Gastroesophageal sphincter (tissue), 4 donors: ENCODE measurements around the gene SIPA1L3. TPM values are rescaled to one million over a fixed set of nuclear protein-coding genes. Genes with fewer than 3 reads are reported as not detected.

Experiments used
- ATAC-seq: fragments of 150-250 bp; one replicate; pipeline ENCODE4 v1.9.1; 2016; ENCODE audit warnings: mild to moderate bottlenecking, moderate library complexity
- H3K27ac ChIP-seq, 4 donors: fragments of 200-600 bp; sonication (generic) in 3 of 4; 1 replicate in 3 of 4; 2 replicates in 1 of 4; pipeline ENCODE4 v1.5.1; 2016 to 2019
- H3K27me3 ChIP-seq: fragments of 200-600 bp; sonication (generic); one replicate; pipeline ENCODE4 v1.5.1; 2019
- H3K36me3 ChIP-seq, 2 donors: fragments of 200-600 bp; sonication (generic); one replicate each; pipeline ENCODE4 v1.5.1; 2019; ENCODE audit warnings: control low read depth in 1 of 2
- H3K4me1 ChIP-seq, 3 donors: fragments of 200-600 bp; sonication (generic); 1 replicate in 2 of 3; 2 replicates in 1 of 3; pipeline ENCODE4 v1.5.1; 2016 to 2019; ENCODE audit warnings: control low read depth in 2 of 3
- H3K4me3 ChIP-seq, 2 donors: fragments of 200-600 bp; sonication (generic); one replicate each; pipeline ENCODE4 v1.5.1; 2019; ENCODE audit warnings: mild to moderate bottlenecking in 1 of 2, moderate library complexity in 1 of 2
- H3K9me3 ChIP-seq, 3 donors: fragments of 200-600 bp; sonication (generic); one replicate each; pipeline ENCODE4 v1.5.1; 2017 to 2019; ENCODE audit warnings: control low read depth in 2 of 3
- CTCF ChIP-seq, 4 experiments: fragments of 200-600 bp in 2 of 4; fragments of 450-650 bp in 2 of 4; sonication (generic) in 1 of 4; IDR thresholded peaks; one replicate each; pipeline ENCODE4 v1.5.1; 2017 to 2019; ENCODE audit warnings: antibody characterized with exemption in 4 of 4, mild to moderate bottlenecking in 2 of 4, moderate library complexity in 2 of 4
- EP300 ChIP-seq: sonication (generic); formaldehyde crosslinking; IDR thresholded peaks from one replicate; pipeline ENCODE4 v1.6.1; 2017; ENCODE audit warnings: antibody characterized with exemption, mild to moderate bottlenecking
- POLR2A ChIP-seq, 2 donors: fragments of 450-650 bp; IDR thresholded peaks; one replicate each; pipeline ENCODE4 v1.6.1; 2017; ENCODE audit warnings: antibody characterized with exemption in 2 of 2, mild to moderate bottlenecking in 2 of 2, moderate library complexity in 1 of 2
- POLR2AphosphoS5 ChIP-seq: sonication (generic); formaldehyde crosslinking; IDR thresholded peaks from one replicate; pipeline ENCODE4 v1.6.1; 2017; ENCODE audit warnings: antibody characterized with exemption
- WGBS, 2 donors: methylation state at CpG; one replicate each; pipeline ENCODE4 v1.1.5; 2018; ENCODE audit warnings: low coverage in 1 of 2; 5-methylcytosine and 5-hydroxymethylcytosine counted together
- total RNA-seq, 4 donors: library from RNA; depleted of rRNA; stranded (reverse); fragments of >200 nt; gene quantifications; one replicate each; pipeline ENCODE4 v1.1.0, GENCODE V29; 2016

The SIPA1L3 gene
- total RNA-seq, 4 donors from 2014 or later = 5.9 to 20.2 (median 11.8) TPM

GRCh38 chr19:38164526-38164925 lies 257.5 kb downstream of the SIPA1L3 start:
- no CpG with 5 or more reads among the region's 25 CpGs for WGBS, 2 donors
- Histone ChIP-seq H3K27me3 (no peaks in the 10 kb centered on the region), H3K27ac (no peak overlapping the region), H3K4me3 (no peak overlapping the region), H3K4me1 (no peaks in the 10 kb centered on the region), H3K9me3 (peaks cover 0 to 12% (median 0%) of the 10 kb centered on the region in 3 donors), H3K36me3 (peaks cover 0 to 92% of the 10 kb centered on the region in 2 donors)
- TF ChIP-seq POLR2A (IDR thresholded peaks at IDR 0.05) = no peak
- TF ChIP-seq CTCF (IDR thresholded peaks at IDR 0.05) = no peak
- TF ChIP-seq POLR2AphosphoS5 = no peak
- TF ChIP-seq EP300 = no peak
- ATAC-seq = no peak

GRCh38 chr19:38165335-38165734 lies 258.3 kb downstream of the SIPA1L3 start:
- H3K4me3 ChIP-seq = no peak overlapping the region
- ATAC-seq = no peak
- H3K27ac ChIP-seq = no peak overlapping the region
- H3K36me3 ChIP-seq = peaks cover 0 to 83% of the 10 kb centered on the region in 2 donors
- H3K27me3 ChIP-seq = no peaks in the 10 kb centered on the region
- TF ChIP-seq EP300 (no peak), CTCF (IDR thresholded peaks at IDR 0.05) (no peak), POLR2A (IDR thresholded peaks at IDR 0.05) (no peak), POLR2AphosphoS5 (no peak)
- H3K9me3 ChIP-seq = peaks cover 0 to 12% (median 0%) of the 10 kb centered on the region in 3 donors
- WGBS, 2 donors = 100% methylated on average over 1 of the region's 6 CpGs; no CpG with 5 or more reads in 1 of the 2 donors
- H3K4me1 ChIP-seq = no peaks in the 10 kb centered on the region

- H3K9me3 ChIP-seq = no peaks in the 10 kb centered on the region
- H3K4me1 ChIP-seq = no peaks in the 10 kb centered on the region
- H3K27ac ChIP-seq = no peak overlapping the region
- no peaks in the 10 kb centered on the region for H3K27me3 ChIP-seq
- TF ChIP-seq CTCF (IDR thresholded peaks at IDR 0.05) = no peak
- no peak for TF ChIP-seq EP300
- no peak for TF ChIP-seq POLR2AphosphoS5
- TF ChIP-seq POLR2A (IDR thresholded peaks at IDR 0.05) = no peak
- no peak for ATAC-seq
- peaks cover 0 to 57% of the 10 kb centered on the region in 2 donors for H3K36me3 ChIP-seq
- 78 to 80% methylated on average over 4 of the region's 4 CpGs for WGBS, 2 donors
- no peak overlapping the region for H3K4me3 ChIP-seq
Measured at GRCh38 chr19:38168637-38169036, 261.6 kb downstream of the SIPA1L3 start.

- WGBS, 2 donors = 86% methylated on average over 7 of the region's 12 CpGs; no CpG with 5 or more reads in 1 of the 2 donors
- no peak for ATAC-seq
- Histone ChIP-seq H3K27ac (no peak overlapping the region), H3K4me3 (no peak overlapping the region), H3K4me1 (no peaks in the 10 kb centered on the region), H3K9me3 (no peaks in the 10 kb centered on the region), H3K27me3 (no peaks in the 10 kb centered on the region), H3K36me3 (peaks cover 0 to 40% of the 10 kb centered on the region in 2 donors)
- TF ChIP-seq EP300 = no peak
- no peak for TF ChIP-seq CTCF (IDR thresholded peaks at IDR 0.05)
- TF ChIP-seq POLR2A (IDR thresholded peaks at IDR 0.05) = no peak
- TF ChIP-seq POLR2AphosphoS5 = no peak
Measured at GRCh38 chr19:38170334-38170733, 263.3 kb downstream of the SIPA1L3 start.

- no peak for TF ChIP-seq CTCF (IDR thresholded peaks at IDR 0.05)
- no peak for TF ChIP-seq POLR2AphosphoS5
- no peak for TF ChIP-seq POLR2A (IDR thresholded peaks at IDR 0.05)
- TF ChIP-seq EP300 = no peak
- Histone ChIP-seq H3K27me3 (no peaks in the 10 kb centered on the region), H3K27ac (no peak overlapping the region), H3K4me1 (no peaks in the 10 kb centered on the region), H3K9me3 (no peaks in the 10 kb centered on the region), H3K36me3 (peaks cover 0 to 23% of the 10 kb centered on the region in 2 donors), H3K4me3 (no peak overlapping the region)
- 65 to 94% methylated on average over 4 to 6 of the region's 8 CpGs for WGBS, 2 donors
- ATAC-seq = no peak
Measured at GRCh38 chr19:38172001-38172400, 265.0 kb downstream of the SIPA1L3 start.
